Dendritic cell treated with granulocyte-macrophage colony-stimulating factor and Interleukin-4, amounts not matched to agents 40 ng/mL and 50 ng/mL, for 4 days (primary cell): ENCODE data around the gene CARD10.
"Not testable (repeated sequence)": the region's sequence is repeated elsewhere in the genome, so short reads cannot be mapped to it uniquely, and the experiment has no call there.

Experiments
- H3K27ac Mint-ChIP-seq: one replicate; pipeline ENCODE4 v1.8.0; 2022; ENCODE audit warnings: mild to moderate bottlenecking, mixed read lengths
- H3K27me3 Mint-ChIP-seq: one replicate; pipeline ENCODE4 v1.8.0; 2022; ENCODE audit warnings: mild to moderate bottlenecking, mixed read lengths
- H3K36me3 Mint-ChIP-seq: one replicate; pipeline ENCODE4 v1.8.0; 2022; ENCODE audit warnings: low read depth, mixed read lengths
- H3K4me1 Mint-ChIP-seq: one replicate; pipeline ENCODE4 v1.8.0; 2022; ENCODE audit warnings: low read depth, mixed read lengths
- H3K4me3 Mint-ChIP-seq: one replicate; pipeline ENCODE4 v1.8.0; 2022; ENCODE audit warnings: mild to moderate bottlenecking, moderate library complexity, mixed read lengths
- H3K9me3 Mint-ChIP-seq: one replicate; pipeline ENCODE4 v1.8.0; 2022; ENCODE audit warnings: mixed read lengths
- intact Hi-C: fragments of 100-400 bp; cut with micrococcal nuclease; formaldehyde crosslinking; loops from one replicate; pipeline ENCODE4 v1.15.0; 2022

CARD10 gene

DNA sequence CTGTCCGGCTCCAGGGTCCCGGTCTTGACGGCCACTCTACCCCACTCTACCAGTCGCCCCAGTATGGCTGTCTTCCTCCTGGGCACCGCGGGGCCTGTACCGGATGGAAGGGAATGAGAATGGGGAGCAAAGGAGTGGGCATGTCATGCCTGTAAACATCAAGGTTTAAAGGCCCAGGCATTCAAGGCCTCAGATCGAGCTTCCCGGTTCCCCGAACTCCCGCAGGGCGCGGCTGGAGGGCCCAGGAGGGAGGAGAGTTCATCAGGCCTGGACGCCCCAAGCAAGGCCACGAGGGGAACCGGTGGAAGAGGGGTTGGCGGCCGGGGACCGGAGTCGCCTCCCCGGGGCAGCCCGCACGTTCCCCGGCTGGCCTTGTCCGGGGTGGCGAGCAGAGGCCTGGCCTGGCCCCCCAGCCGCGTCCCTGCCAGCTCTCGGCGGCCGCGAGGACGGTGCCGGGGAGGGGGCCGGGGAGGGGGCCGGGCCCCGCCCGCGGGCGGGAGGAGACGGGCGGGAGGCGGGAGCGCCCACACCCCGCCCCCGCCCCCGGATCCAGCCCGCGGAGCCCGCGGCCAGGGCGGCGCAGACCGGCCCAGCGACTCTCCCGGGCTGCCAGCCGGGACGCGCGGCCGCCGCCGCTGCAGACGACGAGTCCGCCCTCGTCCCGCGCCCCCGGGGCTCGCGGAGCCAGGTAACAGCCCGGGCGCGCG lies 40.8 kb upstream of the CARD10 start, which contains the start of gene CDC42EP1:
CDC42EP1 (plus strand) TSS at position 580 of the 707 bp plus-strand sequence. CDS start 5,870 bp downstream, outside the sequence.
- Mint-ChIP-seq H3K36me3 (peaks cover 11% of the 10 kb centered on the region), H3K27me3 (peaks cover 76% of the 10 kb centered on the region), H3K4me3 (peak within 1 kb of the TSS; percentile 80), H3K27ac (peak within 1 kb of the TSS; percentile 75), H3K4me1 (peaks cover 63% of the 10 kb centered on the region), H3K9me3 (no peaks in the 10 kb centered on the region)
- intact Hi-C loops, result loop anchor here (2.0 kb wide), 1 partner anchor 15 kb away; no protein-coding TSS in a partner anchor

DNA sequence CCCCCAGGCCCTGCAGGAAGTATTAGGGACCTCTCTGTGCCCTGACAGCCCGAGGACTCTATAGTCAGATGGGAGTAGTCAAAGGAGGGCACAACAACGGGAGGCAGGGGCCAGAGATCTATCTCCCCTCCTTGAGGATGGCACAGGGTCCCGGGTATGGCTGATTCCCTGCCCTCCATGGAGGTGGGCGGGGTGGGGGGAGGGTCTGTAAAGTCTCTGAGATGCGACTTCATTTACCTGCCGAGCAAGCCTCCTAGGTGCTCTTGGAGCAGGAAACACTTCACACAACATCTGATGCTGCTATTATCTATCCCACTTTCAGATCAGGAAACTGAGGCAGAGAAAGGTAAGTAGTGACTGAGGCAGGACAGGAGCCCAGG lies 40.3 kb upstream of the CARD10 start:
- peak overlapping the region; percentile 75 for H3K27ac Mint-ChIP-seq
- H3K27me3 Mint-ChIP-seq, result peaks cover 76% of the 10 kb centered on the region
- intact Hi-C loops, result no loop called here
- no peaks in the 10 kb centered on the region for H3K9me3 Mint-ChIP-seq
- peaks cover 58% of the 10 kb centered on the region for H3K4me1 Mint-ChIP-seq
- H3K36me3 Mint-ChIP-seq, result peaks cover 11% of the 10 kb centered on the region
- H3K4me3 Mint-ChIP-seq, result peak overlapping the region; percentile 64

DNA sequence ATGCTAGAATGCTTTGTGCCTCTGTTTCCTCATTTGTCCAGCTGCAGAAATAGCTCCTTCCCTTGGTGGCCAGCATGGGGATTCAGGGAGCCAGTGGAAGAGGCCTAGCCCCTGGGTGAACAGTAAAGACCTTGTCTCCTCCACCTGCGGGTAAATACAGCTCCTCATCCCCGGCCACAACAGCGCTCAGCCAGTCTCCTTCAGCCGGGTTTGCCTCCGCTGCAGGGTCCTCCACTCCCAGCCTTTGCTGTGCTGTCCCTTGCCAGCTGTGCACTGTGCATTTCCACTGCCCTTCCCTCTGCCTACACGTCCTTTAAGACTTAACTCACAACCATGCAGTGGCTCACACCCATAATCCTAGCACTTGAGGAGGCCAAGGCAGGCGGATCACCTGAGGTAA lies 39.6 kb upstream of the CARD10 start:
- Mint-ChIP-seq H3K36me3 (peaks cover 11% of the 10 kb centered on the region), H3K27ac (peak overlapping the region; percentile 75), H3K9me3 (no peaks in the 10 kb centered on the region), H3K4me1 (peaks cover 52% of the 10 kb centered on the region), H3K27me3 (peaks cover 79% of the 10 kb centered on the region), H3K4me3 (no peak overlapping the region)
- intact Hi-C loops, result no loop called here

DNA sequence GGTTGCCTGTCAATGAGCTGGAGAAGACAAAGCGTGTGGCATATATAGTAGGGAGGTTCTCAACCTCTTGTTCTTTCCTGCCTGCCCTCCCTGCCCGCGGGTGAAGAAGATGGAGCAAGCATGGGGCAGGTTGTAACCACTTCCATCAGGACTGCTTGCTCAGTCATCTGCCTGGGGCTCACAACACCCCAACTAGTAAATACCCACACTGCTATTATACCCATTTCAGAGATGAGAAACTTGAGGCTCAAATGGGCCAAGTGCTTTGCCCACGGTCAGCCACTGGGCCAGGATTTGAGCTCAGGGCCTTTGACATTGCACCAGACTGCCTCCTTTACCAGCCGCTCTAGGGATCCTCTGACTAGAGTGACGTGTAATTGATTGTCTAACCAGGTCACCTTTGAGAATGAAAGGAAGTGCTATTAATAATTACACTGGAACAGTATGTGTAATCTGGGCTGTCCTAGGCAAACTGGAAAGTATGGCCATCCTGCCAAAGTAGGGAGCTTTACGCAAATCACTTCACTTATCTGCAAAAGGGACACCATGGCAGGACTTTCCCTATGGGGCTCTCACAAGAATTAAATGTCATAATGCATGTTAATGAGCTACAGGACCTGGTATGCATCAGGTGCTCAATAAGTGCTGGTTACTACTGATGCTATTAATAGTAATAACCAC lies 38.2 kb upstream of the CARD10 start:
- H3K27ac Mint-ChIP-seq, result no peak overlapping the region
- intact Hi-C loops, result no loop called here
- H3K27me3 Mint-ChIP-seq, result peaks cover 80% of the 10 kb centered on the region
- no peaks in the 10 kb centered on the region for H3K9me3 Mint-ChIP-seq
- H3K36me3 Mint-ChIP-seq, result peaks cover 11% of the 10 kb centered on the region
- no peak overlapping the region for H3K4me3 Mint-ChIP-seq
- H3K4me1 Mint-ChIP-seq, result peaks cover 38% of the 10 kb centered on the region

DNA sequence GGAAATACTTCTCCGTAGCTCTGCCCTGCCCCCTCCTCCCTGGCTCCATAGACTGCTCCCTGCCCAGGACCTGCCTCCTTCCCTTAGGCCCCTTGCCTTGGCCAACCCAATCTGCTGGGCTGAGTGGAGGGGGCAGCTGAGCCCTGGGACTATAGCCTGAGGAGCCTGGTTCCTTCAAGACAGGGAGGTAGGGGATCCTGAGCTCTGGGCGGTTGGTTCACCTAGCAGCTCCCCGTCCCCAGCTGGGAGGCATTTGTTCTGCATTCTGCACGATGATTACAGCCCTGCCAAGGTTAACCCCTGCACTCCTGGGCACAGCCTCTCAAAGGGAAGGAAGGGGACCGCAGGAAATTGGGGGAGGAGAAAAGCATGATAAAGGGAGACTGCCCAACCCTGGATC lies 37.5 kb upstream of the CARD10 start:
- intact Hi-C loops, result no loop called here
- Mint-ChIP-seq H3K4me1 (peaks cover 30% of the 10 kb centered on the region), H3K36me3 (peaks cover 4% of the 10 kb centered on the region), H3K9me3 (no peaks in the 10 kb centered on the region), H3K4me3 (no peak overlapping the region), H3K27ac (no peak overlapping the region), H3K27me3 (peaks cover 76% of the 10 kb centered on the region)

DNA sequence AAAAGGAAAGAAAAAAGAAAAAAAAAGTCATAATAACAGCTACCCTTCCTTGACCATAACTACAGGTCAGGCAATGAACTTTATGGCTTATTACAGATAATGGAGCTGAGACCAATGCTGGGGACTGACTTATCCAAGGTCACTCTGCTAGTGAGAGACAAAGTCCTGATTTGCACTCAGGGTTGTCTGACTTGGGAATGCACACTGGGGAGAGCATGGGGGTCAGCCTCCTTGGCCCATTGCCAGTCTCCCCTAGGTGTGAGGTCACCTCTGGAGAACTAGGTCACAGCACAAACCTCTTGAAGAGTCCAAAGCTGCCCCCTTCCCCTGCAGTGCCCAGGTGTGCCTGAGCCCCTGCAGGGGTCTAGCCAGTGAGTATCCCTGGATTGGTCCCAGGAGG lies 35.8 kb upstream of the CARD10 start:
- Mint-ChIP-seq H3K9me3 (no peaks in the 10 kb centered on the region), H3K4me3 (no peak overlapping the region), H3K27me3 (peaks cover 82% of the 10 kb centered on the region), H3K27ac (no peak overlapping the region), H3K36me3 (no peaks in the 10 kb centered on the region), H3K4me1 (peaks cover 25% of the 10 kb centered on the region)
- intact Hi-C loops, result no loop called here

DNA sequence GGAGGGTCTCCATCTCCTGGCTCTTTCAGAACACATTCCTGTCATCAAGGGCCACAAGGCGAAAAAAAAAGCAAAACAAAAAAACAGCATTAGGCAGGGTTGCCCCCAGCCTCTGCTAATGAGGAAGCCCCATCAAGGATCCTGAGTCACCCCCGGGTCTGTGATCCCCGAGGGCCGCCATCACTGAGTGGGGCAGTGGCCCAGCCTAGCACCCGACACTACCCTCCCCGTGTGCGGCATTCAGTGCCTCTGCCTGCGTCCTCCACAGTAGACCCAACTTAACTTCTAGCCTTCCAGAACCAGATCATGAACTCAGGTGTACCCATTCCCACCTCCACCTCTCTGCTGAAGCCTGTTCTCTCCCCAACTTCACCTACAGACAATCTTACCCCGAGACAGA lies 34.5 kb upstream of the CARD10 start:
- no peak overlapping the region for H3K4me3 Mint-ChIP-seq
- no peaks in the 10 kb centered on the region for H3K36me3 Mint-ChIP-seq
- intact Hi-C loops, result no loop called here
- H3K4me1 Mint-ChIP-seq, result peaks cover 19% of the 10 kb centered on the region
- no peaks in the 10 kb centered on the region for H3K9me3 Mint-ChIP-seq
- H3K27ac Mint-ChIP-seq, result no peak overlapping the region
- H3K27me3 Mint-ChIP-seq, result peaks cover 72% of the 10 kb centered on the region

DNA sequence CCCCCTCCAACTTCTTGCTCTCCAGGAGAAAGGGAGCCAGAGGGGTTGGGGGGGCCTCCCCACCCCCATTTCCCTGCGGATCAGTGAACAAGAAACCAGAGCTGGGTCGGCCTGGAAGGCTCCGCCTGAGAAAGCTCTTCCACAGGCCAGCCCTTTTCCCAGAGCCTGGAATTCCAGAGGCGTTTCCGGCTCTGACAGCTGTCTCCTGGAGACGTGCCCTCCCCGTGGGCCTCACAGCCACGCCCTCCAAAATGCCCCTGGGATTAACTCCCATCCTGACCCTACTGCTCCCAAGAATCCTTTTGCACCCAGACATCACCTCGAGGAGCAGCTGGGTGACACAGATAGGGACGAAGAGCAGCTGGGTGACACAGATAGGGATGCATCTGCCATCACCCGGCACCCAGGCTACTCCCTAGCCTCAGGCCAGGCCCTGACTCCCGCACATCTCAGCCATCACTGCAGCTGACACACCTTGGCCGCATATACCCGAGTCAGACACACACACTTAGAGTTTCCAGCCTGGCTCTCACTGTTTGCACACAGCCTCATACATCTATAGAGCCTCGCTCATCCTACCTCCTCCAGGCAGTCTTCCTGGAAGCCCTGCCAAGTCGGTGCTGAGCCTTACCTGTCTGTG lies 33.4 kb upstream of the CARD10 start:
- no peaks in the 10 kb centered on the region for H3K9me3 Mint-ChIP-seq
- H3K27ac Mint-ChIP-seq, result no peak overlapping the region
- H3K4me1 Mint-ChIP-seq, result peaks cover 16% of the 10 kb centered on the region
- H3K36me3 Mint-ChIP-seq, result no peaks in the 10 kb centered on the region
- intact Hi-C loops, result no loop called here
- H3K4me3 Mint-ChIP-seq, result no peak overlapping the region
- H3K27me3 Mint-ChIP-seq, result peaks cover 62% of the 10 kb centered on the region

DNA sequence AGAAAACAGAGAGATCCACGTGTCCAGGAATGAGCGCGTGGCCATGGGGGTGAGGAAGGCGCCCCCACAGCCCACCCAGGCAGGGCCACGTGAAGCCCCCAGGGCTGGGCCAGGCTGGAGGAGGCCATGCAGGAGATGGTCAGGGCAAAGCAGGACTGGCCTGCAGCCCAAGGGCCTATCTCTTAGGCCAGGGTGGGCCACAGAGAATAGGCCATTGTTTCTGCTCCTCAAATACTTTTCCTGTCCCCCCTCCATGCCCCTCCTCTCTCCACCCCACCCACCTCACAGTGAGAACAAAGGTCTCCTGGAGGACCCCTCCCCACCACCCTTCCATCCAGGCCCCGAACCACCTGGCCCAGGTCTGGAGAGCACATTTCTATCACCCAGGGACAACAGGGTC lies 32.8 kb upstream of the CARD10 start:
- Mint-ChIP-seq H3K27me3 (peaks cover 56% of the 10 kb centered on the region), H3K9me3 (no peaks in the 10 kb centered on the region), H3K36me3 (no peaks in the 10 kb centered on the region), H3K27ac (no peak overlapping the region), H3K4me1 (peaks cover 11% of the 10 kb centered on the region), H3K4me3 (no peak overlapping the region)
- intact Hi-C loops, result no loop called here

DNA sequence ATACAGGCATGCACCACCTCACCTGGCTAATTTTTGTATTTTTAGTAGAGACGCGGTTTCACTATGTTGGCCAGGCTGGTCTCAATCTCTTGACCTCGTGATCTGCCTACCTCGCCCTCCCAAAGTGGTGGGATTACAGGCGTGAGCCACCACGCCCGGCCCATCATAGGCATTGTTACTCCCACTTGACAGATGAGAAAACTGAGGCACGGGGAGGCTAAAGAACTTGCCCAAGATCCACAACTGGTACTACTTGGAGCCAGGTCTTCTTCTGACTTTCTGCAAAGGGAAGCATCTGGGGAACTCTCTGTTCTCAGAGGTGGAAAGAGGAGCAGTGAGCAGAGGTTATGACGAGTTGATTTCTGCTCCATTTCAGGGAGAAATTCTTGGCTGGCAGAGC lies 31.7 kb upstream of the CARD10 start:
- H3K27ac Mint-ChIP-seq, H3K36me3 Mint-ChIP-seq, intact Hi-C loops, H3K4me3 Mint-ChIP-seq, H3K9me3 Mint-ChIP-seq, H3K4me1 Mint-ChIP-seq: not testable (repeated sequence)
- H3K27me3 Mint-ChIP-seq, result peaks cover 50% of the 10 kb centered on the region

DNA sequence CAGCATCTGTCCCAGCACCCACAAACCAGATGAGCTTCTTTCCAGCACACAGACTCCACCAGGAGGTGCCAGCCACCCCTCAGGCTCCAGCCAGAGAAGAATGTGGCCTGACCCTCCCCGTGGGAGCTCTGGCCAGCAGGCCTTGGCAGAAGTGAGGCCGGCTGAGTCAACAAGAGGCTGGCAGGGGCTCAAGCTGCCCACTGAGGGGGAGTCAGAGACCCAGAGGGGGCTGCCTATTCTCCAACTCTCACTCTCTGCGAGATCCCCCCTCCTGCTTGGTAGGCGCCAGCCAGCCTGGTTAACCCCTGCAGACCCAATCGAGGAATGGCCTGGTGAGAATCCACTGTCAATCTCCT lies 30.5 kb upstream of the CARD10 start:
- H3K27me3 Mint-ChIP-seq, result peaks cover 46% of the 10 kb centered on the region
- peaks cover 19% of the 10 kb centered on the region for H3K4me1 Mint-ChIP-seq
- H3K36me3 Mint-ChIP-seq, result no peaks in the 10 kb centered on the region
- intact Hi-C loops, result no loop called here
- no peak overlapping the region for H3K27ac Mint-ChIP-seq
- no peaks in the 10 kb centered on the region for H3K9me3 Mint-ChIP-seq
- H3K4me3 Mint-ChIP-seq, result no peak overlapping the region

DNA sequence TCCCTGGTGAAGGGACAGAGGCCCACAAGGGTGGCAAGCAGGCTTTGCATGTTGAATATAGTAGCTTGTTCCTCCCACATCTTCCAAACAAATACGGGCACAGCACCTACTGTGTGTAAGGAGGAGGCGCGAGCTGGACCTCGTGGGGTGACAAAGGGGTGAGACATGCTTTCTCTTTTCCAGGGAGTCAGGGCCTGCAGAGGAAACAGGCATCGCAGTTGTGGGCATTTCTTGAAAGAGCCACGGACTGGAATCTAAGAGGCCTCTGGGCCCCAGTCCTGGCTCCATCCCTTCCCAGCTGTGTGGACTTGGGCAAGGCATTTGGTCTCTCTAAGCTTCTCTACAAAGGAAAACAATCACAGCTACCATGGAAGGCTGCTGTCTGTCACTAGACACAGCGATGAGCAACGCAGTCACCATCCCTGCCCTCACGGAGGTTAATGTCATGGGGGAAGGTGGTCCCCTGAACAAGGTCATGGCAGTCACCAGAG lies 28.1 kb upstream of the CARD10 start:
- no peaks in the 10 kb centered on the region for H3K9me3 Mint-ChIP-seq
- H3K4me1 Mint-ChIP-seq, result peaks cover 27% of the 10 kb centered on the region
- no peaks in the 10 kb centered on the region for H3K36me3 Mint-ChIP-seq
- intact Hi-C loops, result no loop called here
- H3K4me3 Mint-ChIP-seq, result no peak overlapping the region
- peaks cover 33% of the 10 kb centered on the region for H3K27me3 Mint-ChIP-seq
- H3K27ac Mint-ChIP-seq, result no peak overlapping the region

DNA sequence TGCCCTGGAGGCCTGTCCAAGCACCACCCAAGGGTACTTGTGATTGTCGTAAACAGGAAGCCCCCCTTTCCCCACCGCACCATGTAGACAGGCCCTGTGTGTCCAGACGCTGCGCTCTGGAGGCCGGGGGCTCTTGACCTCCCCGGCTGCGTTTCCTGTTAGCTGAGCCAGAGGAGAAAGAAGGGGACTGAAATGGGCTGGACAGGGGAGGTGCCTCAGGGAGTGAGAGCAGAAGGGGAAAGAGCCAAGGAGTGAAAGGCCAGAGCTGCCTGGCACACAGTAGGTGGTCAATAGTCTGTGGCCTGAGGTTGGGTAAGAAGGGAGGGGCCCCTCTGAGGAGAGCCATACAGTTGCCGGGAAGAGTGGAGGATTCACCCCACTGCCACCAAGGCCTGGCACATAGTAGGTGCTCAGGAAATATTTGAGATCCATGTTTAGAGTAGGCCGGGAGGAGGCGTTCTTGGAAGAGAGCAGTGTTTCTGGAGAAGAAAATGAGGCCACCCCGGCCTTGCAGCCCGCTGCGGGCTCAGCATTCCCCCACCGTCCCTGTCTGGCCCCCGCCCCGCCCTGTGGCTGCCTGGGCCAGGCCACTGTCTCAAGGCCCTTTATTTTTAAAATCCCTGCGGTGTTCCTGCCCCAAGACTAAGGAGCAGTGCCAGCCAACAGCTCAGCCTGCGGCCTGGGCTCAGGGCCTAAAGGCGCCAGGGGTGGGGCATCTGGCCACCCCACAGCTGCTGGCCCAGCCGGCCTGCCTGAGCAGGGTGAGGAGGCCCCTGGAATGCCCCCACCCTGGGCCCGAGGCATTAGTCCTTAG lies 27.4 kb upstream of the CARD10 start:
- H3K4me1 Mint-ChIP-seq, result peaks cover 34% of the 10 kb centered on the region
- H3K9me3 Mint-ChIP-seq, result no peaks in the 10 kb centered on the region
- peak overlapping the region; percentile 43 for H3K27ac Mint-ChIP-seq
- H3K4me3 Mint-ChIP-seq, result no peak overlapping the region
- peaks cover 30% of the 10 kb centered on the region for H3K27me3 Mint-ChIP-seq
- H3K36me3 Mint-ChIP-seq, result no peaks in the 10 kb centered on the region
- intact Hi-C loops, result no loop called here
